GM11168 (cell line): ENCODE data around the gene BHMT2.

Experiments
- in situ Hi-C: fragments of 300-500 bp; cut with MboI; formaldehyde crosslinking; loops from one replicate; pipeline ENCODE4 v1.12.0; 2022; ENCODE audit warnings: low sequenced_read_pairs; ENCODE audit not compliant: unreplicated experiment

BHMT2 gene

DNA sequence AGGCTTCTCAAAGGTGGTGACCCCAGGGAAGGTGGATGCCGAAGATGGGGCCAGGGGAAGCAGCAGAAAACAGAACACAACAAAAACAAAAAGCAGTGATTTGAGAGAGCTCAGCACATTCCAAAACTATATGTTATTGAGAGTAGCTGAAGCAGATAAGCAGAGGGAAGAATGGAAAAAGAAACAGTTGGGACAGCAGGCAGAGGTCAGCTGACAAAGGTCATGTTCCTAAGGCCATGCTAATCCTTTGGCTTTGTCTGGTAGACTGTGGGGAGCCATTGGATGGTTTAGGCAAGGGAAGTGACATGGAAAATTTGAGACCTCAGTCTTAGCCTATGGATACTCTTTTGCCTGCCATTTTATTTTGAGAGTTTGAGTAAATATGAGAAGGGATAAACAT lies 14.6 kb upstream of the BHMT2 start:
- in situ Hi-C loops, result no loop called here

DNA sequence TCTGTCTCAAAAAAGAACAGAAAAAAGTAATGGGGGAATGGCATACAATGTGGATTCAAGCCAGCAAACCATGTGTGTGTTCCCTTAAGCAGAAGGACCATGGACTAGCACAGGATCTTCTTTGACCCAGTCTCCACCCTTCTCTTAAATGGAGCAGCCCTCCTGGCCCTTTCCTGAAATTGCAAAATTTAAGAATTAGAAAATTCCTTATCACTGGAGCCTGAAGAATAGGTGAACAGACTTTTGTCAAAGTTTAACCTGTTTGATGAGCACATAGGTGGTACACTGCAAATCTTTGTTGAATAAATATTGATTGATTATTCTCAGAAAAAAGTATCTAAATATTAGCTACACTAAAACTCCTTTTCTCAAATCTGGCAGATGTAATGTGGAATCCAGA lies 12.7 kb upstream of the BHMT2 start:
- in situ Hi-C loops, result no loop called here

DNA sequence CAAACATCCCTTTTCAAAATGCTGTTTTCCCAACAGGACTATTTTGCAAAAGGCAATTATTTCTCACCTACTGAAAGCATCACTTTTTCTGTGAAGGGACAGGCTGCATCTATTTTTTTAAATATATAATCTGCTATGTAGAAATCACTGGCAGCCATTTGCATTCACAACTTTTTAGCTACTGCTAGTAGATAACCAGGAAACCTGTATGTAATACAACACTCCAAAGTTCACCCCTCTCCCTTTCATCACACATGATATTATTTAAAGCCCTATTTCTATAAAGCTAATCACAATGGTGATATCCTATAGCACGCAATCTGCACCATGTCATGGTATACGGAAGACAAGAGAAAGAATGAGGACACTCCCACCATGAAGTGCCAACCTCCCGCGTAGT lies 9.9 kb upstream of the BHMT2 start:
- in situ Hi-C loops, result no loop called here

DNA sequence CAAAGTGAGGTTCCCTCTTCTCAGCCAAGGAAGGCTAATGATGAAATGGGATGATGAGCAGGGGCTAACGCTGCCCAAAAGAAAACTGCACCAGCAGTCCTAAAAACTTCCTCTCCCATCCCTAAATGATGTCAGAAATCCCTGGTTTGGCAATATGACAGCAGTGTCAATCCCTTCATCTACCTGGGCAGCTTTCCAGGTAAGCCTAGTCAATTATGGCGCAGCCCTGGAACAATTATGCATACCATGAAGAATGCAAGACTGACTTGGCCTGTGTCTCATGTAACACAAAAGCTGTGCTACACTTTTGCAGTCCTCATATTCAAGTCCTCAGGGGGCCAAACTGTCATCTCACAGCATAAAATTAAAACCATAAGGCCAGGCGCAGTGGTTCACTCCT lies 7.1 kb upstream of the BHMT2 start:
- in situ Hi-C loops, result no loop called here

DNA sequence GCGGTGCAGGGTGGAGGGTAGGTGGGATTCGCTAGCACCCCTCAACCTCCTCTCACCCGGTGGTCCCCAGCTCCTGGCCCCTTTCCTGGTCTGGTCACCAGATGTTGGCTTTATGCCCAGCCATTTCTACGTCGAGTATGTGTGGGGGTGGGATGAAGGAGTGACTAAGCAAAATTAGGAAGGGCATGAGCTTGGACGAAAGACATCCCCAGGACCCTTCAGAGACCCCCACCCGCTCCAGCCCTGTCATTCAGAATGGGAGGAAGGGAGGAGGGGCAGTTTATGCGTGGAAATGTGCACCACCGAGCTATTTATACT lies 742 bp downstream of the BHMT2 start:
- in situ Hi-C loops, result no loop called here

DNA sequence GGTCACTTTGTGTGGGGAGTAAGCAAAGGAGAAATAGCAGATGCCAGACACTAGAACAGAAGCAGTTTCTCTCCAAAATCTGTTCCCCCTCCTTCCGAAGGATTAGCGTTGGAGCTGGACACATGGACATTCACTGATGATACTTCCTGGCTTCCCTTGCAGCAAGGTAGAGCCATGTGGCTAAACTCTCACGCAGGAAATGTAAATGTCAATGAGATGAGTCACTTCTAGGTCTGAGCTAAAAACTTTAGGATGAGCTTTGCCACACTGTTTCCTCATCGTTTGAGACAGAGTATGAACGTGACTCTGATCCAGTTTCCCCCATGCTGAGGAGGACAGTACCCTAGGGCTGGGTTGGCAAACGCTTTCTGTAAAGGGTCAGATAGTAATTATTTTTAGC lies 5.1 kb downstream of the BHMT2 start:
- in situ Hi-C loops, result no loop called here

DNA sequence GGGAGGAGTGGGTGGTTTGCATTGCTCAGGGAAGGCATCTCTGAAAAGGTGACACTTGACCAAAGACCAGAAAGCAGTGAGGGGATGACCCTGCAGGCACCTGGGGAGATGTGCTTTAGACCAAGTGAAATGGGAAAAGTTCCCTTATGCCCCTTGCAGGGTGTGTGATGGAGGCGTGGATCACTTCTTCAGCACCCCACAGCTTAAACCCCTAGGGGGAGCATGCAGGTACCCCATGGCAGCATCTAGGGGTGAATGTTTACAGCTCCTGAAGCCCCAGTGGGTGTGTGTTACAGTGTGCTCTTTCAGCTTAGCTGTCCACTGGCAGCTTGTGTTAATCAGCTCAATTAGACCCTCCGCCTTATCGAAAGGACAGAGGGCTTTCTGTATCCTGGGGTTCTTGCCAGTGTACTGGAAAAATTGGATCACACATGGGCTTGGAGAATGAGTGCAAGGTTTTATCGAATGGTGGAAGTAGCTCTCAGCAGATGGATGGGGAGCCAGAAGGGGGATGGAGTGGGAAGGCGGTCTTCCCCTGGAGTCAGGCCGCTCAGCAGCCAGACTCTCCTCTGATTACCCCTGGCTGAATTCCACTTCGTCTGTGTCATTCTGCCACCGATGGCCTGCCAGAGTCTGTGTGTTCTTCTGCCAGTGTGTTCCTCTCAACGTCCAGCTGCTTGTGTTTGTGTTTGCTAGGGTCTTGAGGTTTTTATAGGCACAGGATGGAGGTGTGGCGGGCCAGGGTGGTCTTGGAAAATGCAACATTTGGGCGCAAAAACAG lies 6.3 kb downstream of the BHMT2 start:
- in situ Hi-C loops, result no loop called here

DNA sequence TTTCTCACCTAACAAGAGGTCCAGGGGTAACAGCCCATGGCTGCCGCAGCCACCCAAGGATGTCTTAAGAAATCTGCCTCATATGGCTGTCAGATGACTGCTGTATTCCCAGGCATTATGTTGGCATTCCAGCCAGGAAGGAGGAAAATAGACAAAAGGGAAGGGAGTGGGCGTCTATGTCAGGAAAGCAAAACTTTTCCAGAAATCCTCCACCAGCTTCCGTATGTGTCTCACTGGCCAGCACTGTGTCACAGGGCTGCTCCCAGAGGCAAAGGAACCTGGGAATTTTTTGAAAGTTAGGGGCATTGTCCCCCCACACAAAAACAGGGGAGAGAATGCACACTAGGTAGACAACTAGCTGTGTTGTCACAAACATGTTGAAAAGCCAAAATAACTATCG lies 7.3 kb downstream of the BHMT2 start:
- in situ Hi-C loops, result no loop called here

DNA sequence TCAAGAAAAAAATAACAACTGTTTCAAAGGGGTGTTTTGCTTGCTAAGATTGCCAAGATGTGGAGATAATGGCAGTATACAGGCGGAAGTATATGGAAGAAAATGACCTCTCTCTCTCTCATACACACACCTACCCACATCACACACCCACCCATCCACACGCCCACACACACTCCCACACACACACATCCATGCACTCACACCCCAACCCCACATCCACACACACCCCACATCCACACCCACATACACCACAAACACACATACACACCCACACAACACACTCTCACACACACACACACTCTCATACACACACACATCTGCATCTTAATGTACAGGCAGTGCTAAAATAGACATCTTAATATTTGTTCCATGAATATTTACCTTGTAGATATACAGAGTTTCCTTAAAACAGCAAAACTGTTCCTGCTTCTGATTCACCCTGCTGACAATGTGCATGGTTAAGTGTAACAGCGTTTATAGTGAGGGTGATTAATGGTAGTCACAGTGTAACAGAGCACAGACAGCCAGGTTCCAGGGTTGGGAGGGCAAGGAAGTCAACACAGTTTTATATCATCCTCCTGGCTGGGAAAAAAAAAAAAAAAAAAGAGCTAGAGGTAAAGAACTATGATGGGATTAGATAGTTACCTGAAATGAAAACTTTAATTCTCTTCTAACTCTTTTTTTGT lies 8.3 kb downstream of the BHMT2 start:
- in situ Hi-C loops, result no loop called here

DNA sequence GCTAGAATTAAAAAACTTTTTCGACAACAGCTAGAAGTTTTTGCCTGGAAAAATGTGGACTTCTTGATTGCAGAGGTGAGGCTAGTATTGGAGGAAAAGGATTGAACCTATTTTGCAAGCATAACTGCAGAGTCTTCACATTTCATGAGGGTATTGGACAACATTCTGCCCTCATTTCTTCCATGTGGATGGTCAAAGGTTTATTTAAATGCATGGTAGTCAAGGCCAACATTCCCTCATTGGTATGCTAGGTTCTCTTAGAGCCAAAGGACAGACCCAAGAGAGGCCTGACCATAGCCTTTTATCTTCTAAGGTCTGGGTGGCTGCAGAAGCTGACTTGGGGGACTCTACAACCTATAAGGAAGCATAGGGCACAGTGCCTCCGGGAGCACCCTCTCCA lies 11.2 kb downstream of the BHMT2 start:
- in situ Hi-C loops, result no loop called here

DNA sequence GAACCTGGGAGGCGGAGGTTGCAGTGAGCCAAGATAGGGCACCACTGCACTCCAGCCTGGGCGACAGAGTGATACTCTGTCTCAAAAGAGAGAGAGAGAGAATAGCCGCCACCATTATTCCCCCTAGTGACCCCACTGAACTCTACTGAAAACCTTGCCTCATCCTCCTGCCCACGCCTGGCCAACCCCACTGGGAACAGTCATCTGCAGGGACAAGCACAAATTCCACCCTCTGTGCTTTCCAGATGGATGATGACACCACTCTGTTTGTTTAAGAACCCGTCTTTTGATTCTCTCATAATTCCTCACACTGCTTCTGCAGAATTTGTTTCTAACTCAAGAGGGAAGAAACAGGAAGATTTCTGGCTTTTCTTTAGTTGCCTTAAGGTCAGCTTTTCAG lies 12.2 kb downstream of the BHMT2 start:
- in situ Hi-C loops, result no loop called here

DNA sequence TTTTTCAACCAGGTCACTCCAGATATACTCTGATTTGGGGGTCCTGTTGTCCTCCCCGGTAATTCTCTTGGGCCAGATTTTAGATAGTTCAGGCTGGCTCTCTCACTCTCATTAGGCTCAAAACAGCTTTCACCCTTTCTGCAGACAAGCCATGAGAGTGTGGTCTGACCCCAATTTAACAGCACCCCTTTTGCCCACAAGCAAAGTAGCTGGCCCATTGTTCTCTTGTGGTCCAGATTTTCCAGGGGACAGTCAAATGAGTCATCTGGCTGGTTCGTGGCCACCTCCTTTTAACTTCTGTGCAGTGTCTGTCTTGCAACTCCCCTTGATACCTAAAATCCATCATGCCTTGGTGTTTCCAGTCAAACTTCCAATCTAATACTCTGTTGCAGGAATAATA lies 16.5 kb downstream of the BHMT2 start:
- in situ Hi-C loops, result no loop called here

DNA sequence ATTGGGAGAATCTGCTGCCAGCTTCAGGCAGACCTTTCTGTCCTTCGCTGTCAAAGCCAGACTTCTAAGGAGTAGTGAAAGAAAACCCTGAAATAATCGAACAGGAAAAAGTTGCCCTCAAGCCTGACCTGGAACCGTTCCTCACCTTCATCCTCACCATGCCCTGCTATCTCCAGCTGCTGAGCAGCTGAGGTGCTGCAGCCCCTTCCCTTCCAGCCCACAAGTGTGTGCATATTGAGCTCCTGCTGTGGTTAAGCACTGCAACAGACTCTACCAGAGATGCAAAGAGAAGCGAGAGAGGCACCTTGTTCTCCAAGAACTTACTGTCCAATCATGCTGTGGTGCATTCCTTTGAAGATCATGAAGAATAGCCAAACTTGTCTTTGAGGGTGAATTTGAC lies 18.9 kb downstream of the BHMT2 start:
- in situ Hi-C loops, result no loop called here

DNA sequence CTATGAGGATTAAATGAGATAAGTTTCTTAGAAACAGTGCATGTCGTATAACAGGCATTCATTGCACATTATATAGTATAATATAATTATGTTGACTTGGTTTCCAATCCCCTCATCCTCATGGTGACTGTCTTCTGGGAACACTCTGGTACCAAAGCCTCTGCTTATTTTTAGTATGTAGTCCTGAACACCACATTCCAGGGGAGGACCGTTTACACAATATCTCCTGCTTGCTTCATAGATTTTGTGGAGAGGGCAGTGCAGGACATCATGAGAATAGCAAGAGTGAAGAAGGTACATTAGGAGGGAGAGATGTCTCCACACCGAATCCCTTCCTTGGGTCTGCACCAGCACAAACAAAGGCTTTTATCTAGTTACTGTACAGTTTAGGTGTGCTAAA lies 21.5 kb downstream of the BHMT2 start:
- in situ Hi-C loops, result no loop called here

DNA sequence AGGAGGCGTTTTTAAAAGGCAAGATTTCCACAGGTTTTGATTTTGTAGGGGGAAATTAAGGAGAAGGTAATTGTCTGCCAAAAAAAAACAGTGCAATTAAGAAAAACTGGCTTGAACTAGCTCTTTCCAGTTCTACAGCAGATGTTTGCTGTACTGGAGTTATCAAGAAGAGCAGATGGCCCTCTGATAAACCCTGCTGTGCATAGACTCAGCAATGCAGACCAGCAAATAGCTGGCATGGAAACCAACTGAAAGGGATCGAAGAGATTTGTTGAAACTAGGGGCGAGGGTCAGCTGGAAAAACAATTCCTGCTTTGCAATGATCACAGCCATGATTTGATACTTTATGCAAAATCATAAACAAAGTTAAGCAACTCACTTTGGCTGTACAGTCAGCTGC lies 24.2 kb downstream of the BHMT2 start:
- in situ Hi-C loops, result no loop called here

DNA sequence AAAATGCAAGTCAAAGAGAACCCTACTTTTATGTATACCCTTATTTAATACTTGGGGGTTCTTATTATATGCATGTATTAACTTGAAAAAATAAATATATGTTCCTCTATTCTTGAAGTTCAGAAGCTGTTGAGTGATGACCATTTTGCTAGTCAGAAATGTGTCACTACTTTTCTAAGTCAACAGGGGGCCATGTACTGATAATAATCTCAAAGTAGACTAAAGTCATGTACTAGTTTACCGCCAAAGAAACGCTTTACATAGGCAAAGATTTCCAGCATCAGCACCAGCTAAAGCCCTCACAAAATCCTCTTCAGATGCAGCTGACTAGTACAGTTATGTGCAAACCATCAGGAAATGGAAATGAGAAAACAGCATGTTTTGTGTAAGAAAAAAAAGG lies 36.3 kb downstream of the BHMT2 start:
- in situ Hi-C loops, result no loop called here

DNA sequence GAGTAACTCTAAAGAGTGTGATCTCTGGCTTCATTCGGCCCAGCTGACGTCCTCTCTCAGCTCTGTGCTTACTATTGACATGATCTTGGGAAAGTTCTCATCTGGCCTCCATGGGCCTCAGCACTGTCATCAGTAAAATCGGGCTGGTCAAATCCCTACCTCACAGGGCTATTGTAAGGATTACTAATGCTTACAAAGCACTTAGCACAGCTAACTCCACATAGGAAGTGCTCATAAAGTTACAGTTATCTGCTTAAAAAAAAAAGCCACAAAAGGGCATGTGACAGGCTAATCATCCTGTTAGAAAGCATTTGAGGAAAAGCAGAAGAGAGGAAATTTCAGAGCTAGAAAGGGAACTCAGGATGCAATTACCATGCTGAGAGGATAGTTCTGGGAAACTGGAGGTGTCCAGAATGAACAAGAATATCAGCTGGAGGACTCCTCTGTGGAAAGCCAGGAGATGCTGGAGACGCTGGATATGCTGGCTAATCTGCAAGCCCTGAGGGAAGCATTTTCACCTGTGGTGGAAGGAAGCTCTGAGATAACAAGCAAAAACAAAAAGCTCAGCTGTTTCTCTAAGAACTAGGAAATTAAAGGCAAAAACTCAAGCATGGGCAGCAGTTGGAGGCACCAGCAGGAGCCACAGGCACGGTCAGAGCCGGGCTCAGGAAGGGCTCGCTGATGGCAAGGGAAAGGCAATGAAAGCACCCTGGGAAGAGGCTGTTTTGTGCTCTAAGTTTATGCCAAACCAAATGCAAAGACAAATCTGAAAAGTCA lies 37.6 kb downstream of the BHMT2 start:
- in situ Hi-C loops, result no loop called here

DNA sequence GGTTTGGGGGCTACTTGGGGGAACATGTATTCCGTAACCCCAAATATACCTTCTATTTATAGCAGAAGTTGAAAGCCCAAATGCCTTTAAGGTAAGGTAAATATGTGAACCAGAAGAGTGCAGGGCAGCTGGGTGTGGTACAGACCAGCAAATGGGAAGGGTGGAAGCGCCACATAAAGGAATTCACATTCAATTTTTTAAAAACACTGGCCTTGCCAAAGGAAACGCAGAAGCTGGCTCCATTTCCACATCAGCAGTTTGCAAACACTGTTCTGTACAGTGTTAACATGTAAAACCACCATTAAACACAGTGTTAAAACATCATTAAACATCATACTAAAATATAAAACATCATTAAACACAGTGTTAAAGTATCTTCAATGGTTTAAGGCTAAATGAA lies 38.5 kb downstream of the BHMT2 start:
- in situ Hi-C loops, result no loop called here

DNA sequence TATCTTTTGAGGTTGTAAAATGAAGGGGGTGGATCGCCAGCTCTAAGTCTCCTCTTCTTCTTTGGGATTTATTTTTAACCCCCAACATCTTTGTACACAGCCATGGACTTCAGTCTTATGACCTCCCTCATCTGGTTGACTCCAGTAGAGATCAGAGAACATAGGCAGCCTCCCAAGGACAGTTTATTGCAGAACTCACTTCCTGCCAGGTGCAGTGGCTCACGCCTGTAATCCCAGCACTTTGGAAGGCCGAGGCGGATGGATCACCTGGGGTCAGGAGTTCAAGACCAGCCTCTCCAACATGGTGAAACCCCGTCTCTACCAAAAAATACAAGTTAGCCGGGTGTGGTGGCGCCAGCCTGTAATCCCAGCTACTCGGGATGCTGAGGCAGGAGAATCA lies 39.2 kb downstream of the BHMT2 start:
- in situ Hi-C loops, result no loop called here

DNA sequence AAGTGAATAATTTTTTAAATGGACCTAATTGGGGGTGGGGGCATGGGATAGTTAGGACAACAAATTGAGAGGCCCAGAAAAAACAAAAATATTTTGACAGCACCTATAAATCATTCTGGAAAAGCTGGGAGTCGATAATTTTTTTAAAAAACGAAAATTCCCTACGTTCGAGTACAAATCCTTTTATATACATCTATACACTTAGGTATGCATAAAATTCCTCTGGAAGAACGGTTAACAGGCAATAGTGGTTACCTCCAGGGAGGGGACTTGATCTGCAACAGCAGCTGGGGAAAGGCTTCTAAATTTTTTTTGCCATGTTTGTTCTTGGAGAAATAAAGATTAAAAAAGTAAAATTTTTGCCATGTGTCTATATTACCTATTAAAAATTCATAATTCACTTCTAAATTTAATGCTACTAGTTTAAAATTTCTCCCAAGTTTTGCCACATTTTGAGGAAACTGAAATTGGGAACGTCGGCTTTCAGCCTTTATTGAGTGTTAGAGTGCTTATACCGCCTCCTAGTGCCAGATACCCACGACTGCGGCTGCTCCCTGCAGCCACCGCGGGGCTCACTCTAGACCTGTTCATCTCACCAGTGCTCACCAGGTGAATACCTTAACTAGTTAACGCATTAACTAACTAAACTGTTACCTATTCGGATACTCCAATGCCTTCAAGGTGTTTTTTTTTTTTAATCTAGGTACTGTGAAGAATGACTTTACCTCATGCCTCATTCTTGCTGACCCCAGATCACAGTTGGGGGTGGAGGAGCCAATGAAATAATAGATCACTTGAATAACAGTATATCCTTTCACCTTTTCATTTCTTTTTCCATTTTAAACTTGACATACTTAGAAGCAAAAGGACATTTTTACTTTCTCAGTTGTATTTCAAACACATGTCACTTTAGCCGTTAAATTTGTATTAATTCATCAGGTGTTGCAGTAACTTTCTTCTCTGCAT lies 40.2 kb downstream of the BHMT2 start:
- in situ Hi-C loops, result loop anchor here (10.0 kb wide), 1 partner anchor 85 kb away; no protein-coding TSS in a partner anchor
